SK-N-SH (cell line): ENCODE measurements around the gene PIGM. TPM values are rescaled to one million over a fixed set of nuclear protein-coding genes. Genes with fewer than 3 reads are reported as not detected.

Source experiments
- CTCF ChIA-PET: fragments of 300-600, 350-600 bp; formaldehyde crosslinking; extraction: SDS; loops from one replicate; lab custom pipeline; 2021; lab: Yijun Ruan, JAX
- POLR2A ChIA-PET: fragments of 350-600 bp; sonication (Branson Sonifier 250); formaldehyde crosslinking; extraction: SDS; loops from one replicate; lab custom pipeline; 2020; ENCODE audit warnings: antibody characterized with exemption, inconsistent platforms; lab: Yijun Ruan, JAX
- DNase-seq: peaks from one replicate; pipeline ENCODE4 v3.0.0; 2012
- H2AFZ ChIP-seq: fragments of 200-600 bp; sonication (generic); 2 replicates; pipeline ENCODE4 v1.8.1; 2016; ENCODE audit warnings: antibody characterized with exemption, mild to moderate bottlenecking, low read depth
- H3F3A ChIP-seq: fragments of 200-600 bp; sonication (generic); replicated peaks from 2 replicates; pipeline ENCODE3; 2016; ENCODE audit warnings: antibody characterized with exemption, mild to moderate bottlenecking; ENCODE audit not compliant: insufficient read depth
- H3K27ac ChIP-seq, 2 experiments: fragments of 200-500 bp in 1 of 2; fragments of 200-600 bp in 1 of 2; sonication (Bioruptor generic) in 1 of 2; sonication (generic), shearing (Covaris generic) in 1 of 2; 2 replicates each; pipeline versions ENCODE4 v1.5.1 to v1.6.1; 2014 to 2016; ENCODE audit warnings: low read depth in 2 of 2, inconsistent platforms in 1 of 2, low read length in 1 of 2, mild to moderate bottlenecking in 1 of 2, mixed read lengths in 1 of 2
- H3K27me3 ChIP-seq: fragments of 200-600 bp; sonication (generic), shearing (Covaris generic); 2 replicates; pipeline ENCODE4 v1.6.1; 2016; ENCODE audit warnings: mixed run types; ENCODE audit not compliant: insufficient read depth
- H3K36me3 ChIP-seq, 2 experiments: fragments of 200-500 bp in 1 of 2; fragments of 200-600 bp in 1 of 2; sonication (Bioruptor generic) in 1 of 2; sonication (generic) in 1 of 2; replicated peaks in 1 of 2; 2 replicates each; pipeline versions ENCODE3 to v1.5.1; 2014 to 2016; ENCODE audit warnings: low read length in 1 of 2, mild to moderate bottlenecking in 1 of 2; ENCODE audit not compliant: insufficient read depth in 2 of 2, control insufficient read depth in 1 of 2
- H3K4me1 ChIP-seq, 2 experiments: fragments of 200-500 bp in 1 of 2; fragments of 200-600 bp in 1 of 2; sonication (Bioruptor generic) in 1 of 2; sonication (generic), shearing (Covaris generic) in 1 of 2; 2 replicates each; pipeline versions ENCODE4 v1.5.1 to v1.6.1; 2014 to 2016; ENCODE audit warnings: low read depth in 1 of 2, low read length in 1 of 2, mixed run types in 1 of 2; ENCODE audit not compliant: insufficient read depth in 2 of 2, control insufficient read depth in 1 of 2
- H3K4me2 ChIP-seq: fragments of 200-600 bp; sonication (generic), shearing (Covaris generic); 2 replicates; pipeline ENCODE4 v1.6.1; 2017; ENCODE audit warnings: mixed run types
- H3K4me3 ChIP-seq, 2 experiments: fragments of 200-500 bp in 1 of 2; fragments of 200-600 bp in 1 of 2; sonication (Bioruptor generic) in 1 of 2; sonication (generic), shearing (Covaris generic) in 1 of 2; 2 replicates each; pipeline versions ENCODE4 v1.5.1 to v1.8.1; 2014 to 2016; ENCODE audit warnings: low read depth in 2 of 2, inconsistent platforms in 1 of 2, low read length in 1 of 2, mild to moderate bottlenecking in 1 of 2, mixed read lengths in 1 of 2, moderate library complexity in 1 of 2
- H3K79me2 ChIP-seq: fragments of 200-600 bp; sonication (generic); 2 replicates; pipeline ENCODE4 v1.8.1; 2017; ENCODE audit warnings: mild to moderate bottlenecking; ENCODE audit not compliant: insufficient read depth
- H3K9ac ChIP-seq: fragments of 200-600 bp; sonication (generic); 2 replicates; pipeline ENCODE4 v1.6.1; 2017; ENCODE audit warnings: mixed run types
- H3K9me2 ChIP-seq: fragments of 200-600 bp; sonication (generic); 2 replicates; pipeline ENCODE4 v1.6.1; 2017; ENCODE audit warnings: mixed run types
- H3K9me3 ChIP-seq: fragments of 200-600 bp; sonication (generic); 2 replicates; pipeline ENCODE4 v1.6.1; 2017; ENCODE audit warnings: mixed run types, mild to moderate bottlenecking, moderate library complexity
- H4K20me1 ChIP-seq: fragments of 200-600 bp; sonication (generic); 2 replicates; pipeline ENCODE4 v1.6.1; 2017; ENCODE audit warnings: mild to moderate bottlenecking, mixed run types; ENCODE audit not compliant: insufficient read depth
- CTCF ChIP-seq: fragments of 200-600 bp; sonication (generic); IDR thresholded peaks from 2 replicates; pipeline ENCODE4 v1.6.1; 2017; ENCODE audit warnings: antibody characterized with exemption, mild to moderate bottlenecking, moderate library complexity
- ELF1 ChIP-seq: IDR thresholded peaks from 2 replicates; pipeline ENCODE4 v1.4.0; 2012
- FOXJ3 ChIP-seq: sonication (generic); formaldehyde crosslinking; IDR thresholded peaks from 2 replicates; pipeline ENCODE4 v1.5.1; 2020; ENCODE audit warnings: mild to moderate bottlenecking, missing genetic modification reagents
- FOXM1 ChIP-seq: IDR thresholded peaks from 2 replicates; pipeline ENCODE4 v1.4.0; 2012; ENCODE audit warnings: low read depth, mild to moderate bottlenecking
- GABPA ChIP-seq: IDR thresholded peaks from 2 replicates; pipeline ENCODE4 v1.4.0; 2012; ENCODE audit warnings: low read depth, mild to moderate bottlenecking
- IRF3 ChIP-seq: fragments of 150-350 bp; IDR thresholded peaks from 2 replicates; pipeline ENCODE4 v1.6.1; 2016; ENCODE audit warnings: mild to moderate bottlenecking, low read depth, low read length
- MAX ChIP-seq: IDR thresholded peaks from 2 replicates; pipeline ENCODE4 v1.4.0; 2012; ENCODE audit warnings: low read depth
- MEF2A ChIP-seq: IDR thresholded peaks from 2 replicates; pipeline ENCODE4 v1.4.0; 2012; ENCODE audit warnings: low read depth, borderline replicate concordance
- MXI1 ChIP-seq: IDR thresholded peaks from 2 replicates; pipeline ENCODE4 v1.6.1; 2012; ENCODE audit warnings: mild to moderate bottlenecking, low read depth, low read length, improper control_type of control experiment
- NFIC ChIP-seq: IDR thresholded peaks from 2 replicates; pipeline ENCODE4 v1.4.0; 2012; ENCODE audit warnings: borderline replicate concordance
- NRF1 ChIP-seq: IDR thresholded peaks from 2 replicates; pipeline ENCODE4 v1.6.1; 2012; ENCODE audit warnings: low read depth, mild to moderate bottlenecking, low read length
- POLR2AphosphoS5 ChIP-seq: IDR thresholded peaks from 2 replicates; pipeline ENCODE4 v1.6.1; 2012; ENCODE audit warnings: low read depth, low read length
- RAD21 ChIP-seq: IDR thresholded peaks from 2 replicates; pipeline ENCODE4 v1.6.1; 2012; ENCODE audit warnings: mild to moderate bottlenecking, low read length
- REST ChIP-seq: IDR thresholded peaks from 2 replicates; pipeline ENCODE4 v1.6.1; 2012; ENCODE audit warnings: mild to moderate bottlenecking, low read depth, low read length, moderate library complexity
- RFX5 ChIP-seq: IDR thresholded peaks from 2 replicates; pipeline ENCODE4 v1.6.1; 2012; ENCODE audit warnings: mild to moderate bottlenecking, improper control_type of control experiment, low read length
- TEAD4 ChIP-seq: IDR thresholded peaks from 2 replicates; pipeline ENCODE4 v1.4.0; 2012; ENCODE audit warnings: mild to moderate bottlenecking, borderline replicate concordance; ENCODE audit not compliant: insufficient read depth
- USF1 ChIP-seq: IDR thresholded peaks from 2 replicates; pipeline ENCODE4 v1.4.0; 2012; ENCODE audit warnings: low read depth, borderline replicate concordance
- USF2 ChIP-seq: fragments of 150-350 bp; IDR thresholded peaks from 2 replicates; pipeline ENCODE4 v1.6.1; 2017; ENCODE audit warnings: antibody characterized with exemption, low read length, low read depth, borderline replicate concordance
- YY1 ChIP-seq: IDR thresholded peaks from 2 replicates; pipeline ENCODE4 v1.4.0; 2012; ENCODE audit warnings: low read depth, mild to moderate bottlenecking
- WGBS: methylation state at CpG from one replicate; pipeline ENCODE4 v1.1.6; 2017; ENCODE audit warnings: low lambda C conversion rate; 5-methylcytosine and 5-hydroxymethylcytosine counted together
- polyA plus RNA-seq, 3 experiments: library from polyadenylated mRNA; depleted of rRNA; stranded (reverse); fragments of >200 nt; gene quantifications; 2 replicates each; pipeline ENCODE4 v1.2.3, GENCODE V29; 2012

PIGM gene
- polyA plus RNA-seq, 1 of the 3 experiments (the other 2 are of a cell fraction) = 4.0 TPM

- Histone ChIP-seq H2AFZ (no peak overlapping the region), H3K9me2 (no peaks in the 10 kb centered on the region; the same call in 1 of the 2 replicates), H3F3A (peaks cover 5% of the 10 kb centered on the region), H3K4me2 (no peak overlapping the region), H4K20me1 (no peaks in the 10 kb centered on the region), H3K9me3 (no peaks in the 10 kb centered on the region), H3K36me3 (no peaks in the 10 kb centered on the region), H3K9ac (no peak overlapping the region), H3K27ac (no peak overlapping the region), H3K4me1 (peaks cover 5 to 12% of the 10 kb centered on the region in 2 experiments; a peak in 3 of 4 replicates), H3K4me3 (no peak overlapping the region), H3K27me3 (no peaks in the 10 kb centered on the region), H3K79me2 (no peaks in the 10 kb centered on the region)
- no peak for DNase-seq
- TF ChIP-seq RAD21 (no peak), CTCF (no peak)
- 42% methylated on average over 1 of the region's 1 CpG for WGBS
- CTCF ChIA-PET = interaction anchor here (0.6 to 5.6 kb wide), 4 partner anchors 11 to 201 kb away, joined by 3 to 96 read pairs (median 4); no protein-coding TSS in a partner anchor
- POLR2A ChIA-PET = no interaction called here
Measured at GRCh38 chr1:160017592-160017991, 14.2 kb downstream of the PIGM start.

GRCh38 chr1:160011781-160012180 lies 20.0 kb downstream of the PIGM start:
- CTCF ChIA-PET = interaction anchor here (12.0 kb wide), 1 partner anchor 81 kb away, joined by 460 read pairs; the partner anchor contains the start of gene TAGLN2
- no peak overlapping the region for H3K9ac ChIP-seq
- no peaks in the 10 kb centered on the region; the same call in 1 of the 2 replicates for H3K9me2 ChIP-seq
- no peaks in the 10 kb centered on the region for H3K79me2 ChIP-seq
- no peaks in the 10 kb centered on the region for H4K20me1 ChIP-seq
- no peak overlapping the region for H3K27ac ChIP-seq
- H3K4me2 ChIP-seq = no peak overlapping the region
- TF ChIP-seq MXI1 (no peak), FOXM1 (no peak), IRF3 (no peak), RFX5 (no peak), ELF1 (no peak), USF1 (no peak), REST (no peak), YY1 (no peak), TEAD4 (no peak), MAX (no peak), GABPA (no peak), MEF2A (no peak), NFIC (no peak), NRF1 (no peak), USF2 (no peak), POLR2AphosphoS5 (no peak), FOXJ3 (CRISPR knock-in tag) (no peak)
- TF ChIP-seq, all 33 proteins: peak for 0
- Histone ChIP-seq H3K9me3 (no peaks in the 10 kb centered on the region), H3K36me3 (no peaks in the 10 kb centered on the region), H3K4me3 (no peak overlapping the region), H3K4me1 (no peaks in the 10 kb centered on the region), H2AFZ (no peak overlapping the region), H3F3A (peaks cover 5% of the 10 kb centered on the region), H3K27me3 (peaks cover 8% of the 10 kb centered on the region; the same call in 1 of the 2 replicates)
- POLR2A ChIA-PET = no interaction called here
- no peak for DNase-seq
- WGBS = 45% methylated on average over 3 of the region's 3 CpGs
